HepG2 (cell line): ENCODE data around the gene EPB41L3. TPM values are rescaled to one million over a fixed set of nuclear protein-coding genes. Genes with fewer than 3 reads are reported as not detected.

Source experiments
- ATAC-seq: fragments of 200-7000 bp; cut with Tn5 transposase; 3 replicates; pipeline ENCODE4 v1.9.1; 2020; ENCODE audit warnings: mild to moderate bottlenecking, moderate library complexity
- BruUV-seq: library from RNA; stranded (reverse); fragments of 400-500 nt; replicated peaks from 2 replicates; lab custom pipeline; 2021; lab: Mats Ljungman, UMichigan
- CTCF ChIA-PET: fragments of 300-600 bp; formaldehyde crosslinking; extraction: SDS; loops from one replicate; lab custom pipeline; 2021; ENCODE audit warnings: low total read pairs, inconsistent platforms, low intra/inter-chr PET ratio; lab: Yijun Ruan, JAX
- POLR2A ChIA-PET: fragments of 350-600 bp; sonication (Branson Sonifier 250); formaldehyde crosslinking; loops from one replicate; lab custom pipeline; 2020; ENCODE audit warnings: antibody characterized with exemption, inconsistent platforms; lab: Yijun Ruan, JAX
- DNase-seq: peaks from one replicate; pipeline ENCODE4 v3.0.0-alpha.2; 2015; ENCODE audit warnings: low spot score
- FAIRE-seq: peaks from 3 replicates; lab custom pipeline; 2011; peaks lifted over from hg19 to GRCh38; lab: Jason Lieb, UNC
- H2AFZ ChIP-seq: one replicate; pipeline ENCODE4 v1.6.1; 2011; ENCODE audit warnings: low read length, inconsistent platforms
- H3K27ac ChIP-seq: fragments of 300-600 bp; 3 replicates; pipeline ENCODE4 v1.8.0; 2011; ENCODE audit warnings: mixed run types, mild to moderate bottlenecking, mixed read lengths, low read length, inconsistent platforms; ENCODE audit not compliant: insufficient read depth; ENCODE audit errors: extremely low read length
- H3K27me3 ChIP-seq, 2 experiments: fragments of 200-600 bp in 1 of 2; 2 replicates in 1 of 2; 3 replicates in 1 of 2; pipeline versions ENCODE4 v1.6.0 to v1.8.0; 2011; ENCODE audit warnings: low read length in 2 of 2, mild to moderate bottlenecking in 2 of 2, moderate library complexity in 2 of 2, inconsistent platforms in 1 of 2; ENCODE audit not compliant: insufficient read depth in 2 of 2, control insufficient read depth in 1 of 2
- H3K36me3 ChIP-seq, 2 experiments: fragments of 200-600 bp in 1 of 2; replicated peaks in 1 of 2; 2 replicates in 1 of 2; 3 replicates in 1 of 2; pipeline versions ENCODE4 v1.5.1 to v1.8.0; 2011; ENCODE audit warnings: low read length in 2 of 2, inconsistent platforms in 1 of 2; ENCODE audit not compliant: insufficient read depth in 2 of 2, control insufficient read depth in 1 of 2
- H3K4me1 ChIP-seq: 2 replicates; pipeline ENCODE4 v1.5.1; 2012; ENCODE audit warnings: low read length, inconsistent platforms; ENCODE audit not compliant: insufficient read depth
- H3K4me2 ChIP-seq: 2 replicates; pipeline ENCODE4 v1.6.0; 2011; ENCODE audit warnings: low read depth, low read length, inconsistent platforms
- H3K4me3 ChIP-seq, 3 experiments: fragments of 200-600 bp in 1 of 3; sonication (generic), shearing (Covaris generic) in 1 of 3; replicated peaks in 1 of 3; 2 replicates each; pipeline ENCODE4 v1.5.1; 2011 to 2016; ENCODE audit warnings: low read length in 3 of 3, inconsistent platforms in 2 of 3, low read depth in 2 of 3, mild to moderate bottlenecking in 2 of 3, control low read depth in 1 of 3, mixed read lengths in 1 of 3; ENCODE audit not compliant: insufficient read depth in 1 of 3
- H3K79me2 ChIP-seq: one replicate; pipeline ENCODE4 v1.6.1; 2011; ENCODE audit warnings: low read length, inconsistent platforms; ENCODE audit not compliant: insufficient read depth
- H3K9ac ChIP-seq: 2 replicates; pipeline ENCODE4 v1.6.0; 2011; ENCODE audit warnings: mild to moderate bottlenecking, low read depth, low read length, inconsistent platforms; ENCODE audit not compliant: insufficient read depth
- H3K9me3 ChIP-seq: 2 replicates; pipeline ENCODE4 v1.5.1; 2012; ENCODE audit warnings: mild to moderate bottlenecking, low read length
- H4K20me1 ChIP-seq: 2 replicates; pipeline ENCODE4 v1.6.0; 2011; ENCODE audit warnings: inconsistent platforms, mild to moderate bottlenecking, low read length, moderate library complexity; ENCODE audit not compliant: insufficient read depth
- GATAD1 ChIP-seq: IDR thresholded peaks from 2 replicates; pipeline ENCODE4 v1.6.1; 2016; ENCODE audit warnings: missing genetic modification reagents, missing compliant biosample characterization
- HDAC1 ChIP-seq: sonication (generic); formaldehyde crosslinking; IDR thresholded peaks from 2 replicates; pipeline ENCODE4 v1.5.1; 2020; ENCODE audit warnings: mild to moderate bottlenecking, missing genetic modification reagents
- KLF11 ChIP-seq: IDR thresholded peaks from 2 replicates; pipeline ENCODE4 v1.6.1; 2016; ENCODE audit warnings: missing compliant biosample characterization
- MAF1 ChIP-seq: sonication (generic); formaldehyde crosslinking; IDR thresholded peaks from 2 replicates; pipeline ENCODE4 v1.5.0; 2020; ENCODE audit warnings: missing genetic modification reagents, borderline replicate concordance
- MIER2 ChIP-seq: IDR thresholded peaks from 2 replicates; pipeline ENCODE4 v1.6.1; 2016; ENCODE audit warnings: missing biosample characterization, missing genetic modification reagents
- PHF5A ChIP-seq: IDR thresholded peaks from one replicate; pipeline ENCODE4 v1.6.1; 2018; ENCODE audit warnings: low read depth, missing genetic modification reagents; ENCODE audit not compliant: unreplicated experiment
- RELA ChIP-seq: sonication (generic); formaldehyde crosslinking; IDR thresholded peaks from 2 replicates; pipeline ENCODE4 v1.4.0; 2020; ENCODE audit warnings: missing genetic modification reagents
- SOX13 ChIP-seq, 3 experiments: fragments of 450-650 bp in 1 of 3; sonication (generic) in 1 of 3; formaldehyde crosslinking in 1 of 3; IDR thresholded peaks in 2 of 3; conservative IDR thresholded peaks in 1 of 3; 2 replicates each; pipeline versions ENCODE4 v1.5.0 to v1.6.1; 2016 to 2020; ENCODE audit warnings: antibody characterized with exemption in 1 of 3, mild to moderate bottlenecking in 1 of 3, missing compliant biosample characterization in 1 of 3, missing genetic modification reagents in 1 of 3, moderate library complexity in 1 of 3
- ZNF343 ChIP-seq: sonication (generic); formaldehyde crosslinking; IDR thresholded peaks from 2 replicates; pipeline ENCODE4 v1.4.0; 2020; ENCODE audit warnings: mild to moderate bottlenecking, missing genetic modification reagents
- ZNF574 ChIP-seq: sonication (generic); formaldehyde crosslinking; IDR thresholded peaks from 2 replicates; pipeline ENCODE4 v1.4.0; 2020; ENCODE audit warnings: missing genetic modification reagents
- ZNF75D ChIP-seq: sonication (generic); formaldehyde crosslinking; IDR thresholded peaks from 2 replicates; pipeline ENCODE4 v1.8.1; 2023; ENCODE audit warnings: missing genetic modification reagents, mild to moderate bottlenecking, borderline replicate concordance
- WGBS: methylation state at CpG from one replicate; pipeline ENCODE4 v1.1.6; 2017; ENCODE audit warnings: low lambda C conversion rate; 5-methylcytosine and 5-hydroxymethylcytosine counted together
- in situ Hi-C: cut with HindIII; loops from 2 replicates; pipeline ENCODE4 v1.10.0; 2017; ENCODE audit warnings: low pct_unique_long_range_greater_than_20kb; ENCODE audit not compliant: extremely low pct_ligation_motif_present
- intact Hi-C: fragments of 100-400 bp; cut with micrococcal nuclease; formaldehyde crosslinking; loops from one replicate; pipeline ENCODE4 v1.10.0; 2022; ENCODE audit not compliant: unreplicated experiment
- polyA plus RNA-seq, 8 experiments: library from polyadenylated mRNA; depleted of rRNA in 3 of 8; stranded (reverse) in 7 of 8; unstranded in 1 of 8; fragments of >200 nt; fragmentation: Illumina TruSeq in 4 of 8; extraction: Trizol in 4 of 8; gene quantifications; 2 replicates each; pipeline versions ENCODE4 v1.2.1 to v1.2.3, GENCODE V29; 2011 to 2016; ENCODE audit warnings: low read depth in 4 of 8, missing spikeins in 1 of 8, mixed read lengths in 1 of 8; ENCODE audit not compliant: insufficient read depth in 1 of 8
- total RNA-seq, 5 experiments: library from RNA; depleted of rRNA; stranded (reverse); fragments of >200 nt; fragmentation: Illumina TruSeq; extraction: Trizol; gene quantifications; 2 replicates each; pipeline ENCODE4 v1.2.3, GENCODE V29; 2016; ENCODE audit warnings: low read depth in 1 of 5
- TF ChIP-seq, protein P1 (sequence below): sonication (generic); formaldehyde crosslinking; IDR thresholded peaks from 2 replicates; pipeline ENCODE4 v1.4.0; 2020; ENCODE audit warnings: missing genetic modification reagents, mild to moderate bottlenecking, borderline replicate concordance

Gene EPB41L3
- total and polyA plus RNA-seq, 2 of the 13 experiments (the other 11 are each of a cell fraction or from before 2014, with no cell fraction given) = not detected

DNA sequence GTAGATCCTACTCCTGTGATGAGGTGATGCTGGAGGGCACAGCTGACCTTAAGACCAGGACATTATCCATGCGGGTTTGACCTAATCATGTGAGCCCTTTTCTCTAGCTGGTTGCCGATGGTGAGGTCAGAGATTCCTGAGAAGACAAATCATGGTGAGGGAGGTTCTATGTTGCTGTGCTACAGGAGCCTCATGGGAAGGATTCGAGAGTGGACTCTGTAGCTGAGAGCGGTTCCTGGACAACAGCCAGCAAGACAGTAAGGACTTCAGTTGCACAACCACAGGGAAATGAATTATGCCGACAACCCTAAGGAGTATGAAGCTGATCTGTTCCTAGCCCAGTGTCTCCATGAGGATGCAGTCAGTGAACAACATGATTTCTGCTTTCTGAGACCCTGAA, 80.4 kb downstream of the EPB41L3 start:
- no peak for ATAC-seq
- Histone ChIP-seq H4K20me1 (no peaks in the 10 kb centered on the region), H3K4me1 (no peaks in the 10 kb centered on the region), H3K9ac (no peak overlapping the region), H3K27ac (no peak overlapping the region), H3K4me3 (no peak overlapping the region), H3K9me3 (no peaks in the 10 kb centered on the region), H2AFZ (no peak overlapping the region), H3K36me3 (no peaks in the 10 kb centered on the region), H3K27me3 (peaks cover 0 to 3% of the 10 kb centered on the region in 2 experiments; a peak in 2 of 5 replicates), H3K4me2 (no peak overlapping the region), H3K79me2 (no peaks in the 10 kb centered on the region)
- DNase-seq = no peak
- TF ChIP-seq HDAC1 (CRISPR knock-in tag) (no peak), PHF5A (CRISPR knock-in tag) (no peak), MIER2 (no peak), ZNF574 (CRISPR knock-in tag) (no peak), ZNF75D (CRISPR knock-in tag) (no peak), ZNF343 (CRISPR knock-in tag) (no peak), GATAD1 (no peak), RELA (CRISPR knock-in tag) (no peak), SOX13 (IDR thresholded peaks at IDR 0.05) (no peak), SOX13 (CRISPR knock-in tag; conservative IDR thresholded peaks at IDR 0.05 in 1 of 2, IDR thresholded peaks at IDR 0.05 in 1 of 2) (no peak), MAF1 (CRISPR knock-in tag) (no peak), KLF11 (CRISPR knock-in tag) (no peak)
- TF ChIP-seq, protein P1, sequence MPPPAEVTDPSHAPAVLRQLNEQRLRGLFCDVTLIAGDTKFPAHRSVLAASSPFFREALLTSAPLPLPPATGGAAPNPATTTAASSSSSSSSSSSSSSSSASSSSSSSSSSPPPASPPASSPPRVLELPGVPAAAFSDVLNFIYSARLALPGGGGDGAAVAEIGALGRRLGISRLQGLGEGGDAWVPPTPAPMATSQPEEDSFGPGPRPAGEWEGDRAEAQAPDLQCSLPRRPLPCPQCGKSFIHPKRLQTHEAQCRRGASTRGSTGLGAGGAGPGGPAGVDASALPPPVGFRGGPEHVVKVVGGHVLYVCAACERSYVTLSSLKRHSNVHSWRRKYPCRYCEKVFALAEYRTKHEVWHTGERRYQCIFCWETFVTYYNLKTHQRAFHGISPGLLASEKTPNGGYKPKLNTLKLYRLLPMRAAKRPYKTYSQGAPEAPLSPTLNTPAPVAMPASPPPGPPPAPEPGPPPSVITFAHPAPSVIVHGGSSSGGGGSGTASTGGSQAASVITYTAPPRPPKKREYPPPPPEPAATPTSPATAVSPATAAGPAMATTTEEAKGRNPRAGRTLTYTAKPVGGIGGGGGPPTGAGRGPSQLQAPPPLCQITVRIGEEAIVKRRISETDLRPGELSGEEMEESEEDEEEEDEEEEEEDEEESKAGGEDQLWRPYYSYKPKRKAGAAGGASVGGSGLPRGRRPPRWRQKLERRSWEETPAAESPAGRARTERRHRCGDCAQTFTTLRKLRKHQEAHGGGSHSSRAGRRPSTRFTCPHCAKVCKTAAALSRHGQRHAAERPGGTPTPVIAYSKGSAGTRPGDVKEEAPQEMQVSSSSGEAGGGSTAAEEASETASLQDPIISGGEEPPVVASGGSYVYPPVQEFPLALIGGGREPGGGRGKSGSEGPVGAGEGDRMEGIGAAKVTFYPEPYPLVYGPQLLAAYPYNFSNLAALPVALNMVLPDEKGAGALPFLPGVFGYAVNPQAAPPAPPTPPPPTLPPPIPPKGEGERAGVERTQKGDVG (CRISPR knock-in tag) = no peak
- CTCF ChIA-PET = no interaction called here
- in situ Hi-C loops = no loop called here
- intact Hi-C loops = no loop called here
- FAIRE-seq = no peak
- POLR2A ChIA-PET = no interaction called here
- 6% methylated on average over 5 of the region's 5 CpGs for WGBS
- no TSS peak for BruUV-seq
